GM21423 (cell line): ENCODE data around the gene HSPA2.
"Not testable (repeated sequence)": the region's sequence is repeated elsewhere in the genome, so short reads cannot be mapped to it uniquely, and the experiment has no call there.

Experiments
- ATAC-seq: cut with Tn5 transposase; IDR thresholded peaks from one replicate; pipeline ENCODE4 v1.9.1; 2021; ENCODE audit warnings: mild to moderate bottlenecking, moderate library complexity; ENCODE audit not compliant: unreplicated experiment

HSPA2 gene

DNA sequence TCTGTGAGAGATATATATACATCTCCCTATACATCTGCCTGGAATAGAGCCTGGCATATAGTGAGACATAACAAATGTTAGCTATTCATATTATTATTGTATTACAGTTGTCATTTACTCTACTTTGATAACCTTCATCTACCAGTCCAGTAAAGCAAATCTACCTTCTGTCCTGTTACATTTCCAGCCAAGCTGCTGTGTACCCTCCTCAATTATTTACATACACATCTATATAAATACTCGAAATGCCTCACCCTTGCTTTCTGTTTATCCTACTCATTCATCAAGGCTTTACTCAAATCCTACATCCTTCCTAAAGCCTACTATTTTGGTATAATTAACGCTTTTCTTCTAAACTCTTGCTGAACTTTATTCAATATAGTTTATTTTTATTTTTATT, 27.3 kb upstream of the HSPA2 start:
- ATAC-seq, result no peak

DNA sequence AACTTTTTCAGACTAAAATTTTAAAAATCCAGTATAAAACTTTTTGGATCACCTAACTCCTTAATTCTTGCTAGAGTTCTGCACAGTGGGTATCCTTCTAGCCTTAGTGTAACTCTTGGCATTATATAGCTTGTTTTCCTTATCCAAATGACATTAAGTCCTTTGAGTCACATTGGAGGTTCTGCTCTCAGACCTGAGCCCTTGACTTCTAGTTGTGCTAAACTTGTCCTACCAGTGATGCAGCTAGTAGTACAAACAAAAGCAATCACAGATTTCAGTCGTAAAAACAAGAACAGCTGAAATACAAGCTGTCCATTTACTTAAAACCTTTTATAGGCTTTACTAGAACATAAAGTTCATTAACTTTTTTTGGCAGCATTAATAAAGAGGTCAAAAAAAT, 25.5 kb upstream of the HSPA2 start:
- no peak for ATAC-seq

DNA sequence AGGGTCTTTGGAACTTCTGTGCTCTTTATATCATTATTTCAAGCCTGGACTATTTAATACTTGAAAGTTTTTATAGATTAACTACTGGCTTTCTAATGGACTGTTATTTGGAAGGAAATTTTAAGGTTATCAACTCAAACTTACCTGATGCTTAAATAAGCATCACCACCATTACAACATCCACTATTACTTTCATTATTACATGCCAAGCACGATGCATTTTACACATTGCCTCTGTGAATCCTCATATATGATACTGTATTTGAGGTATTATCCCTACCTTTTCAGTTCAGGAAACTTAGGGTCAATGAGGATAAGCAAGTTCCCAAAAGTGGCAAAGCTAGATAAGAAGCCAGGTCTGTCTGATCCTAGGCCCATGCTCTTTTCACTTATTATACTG, 23.6 kb upstream of the HSPA2 start:
- ATAC-seq, result no peak

DNA sequence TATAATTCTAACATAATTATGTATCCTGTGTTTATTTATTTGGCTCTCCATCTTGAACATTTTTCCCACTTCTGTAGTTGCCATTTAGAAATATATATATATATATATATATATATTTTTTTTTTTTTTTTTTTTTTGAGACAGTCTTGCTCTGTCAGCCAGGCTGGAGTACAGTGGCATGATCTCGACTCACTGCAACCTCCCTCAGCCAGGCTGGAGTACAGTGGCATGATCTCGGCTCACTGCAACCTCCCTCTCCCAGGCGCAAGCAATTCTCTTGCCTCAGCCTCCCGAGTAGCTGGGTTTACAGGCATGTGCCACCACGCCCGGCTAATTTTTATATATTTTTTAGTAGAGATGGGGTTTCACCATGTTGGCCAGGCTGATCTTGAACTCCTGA, 22.9 kb upstream of the HSPA2 start:
- ATAC-seq, result not testable (repeated sequence)

DNA sequence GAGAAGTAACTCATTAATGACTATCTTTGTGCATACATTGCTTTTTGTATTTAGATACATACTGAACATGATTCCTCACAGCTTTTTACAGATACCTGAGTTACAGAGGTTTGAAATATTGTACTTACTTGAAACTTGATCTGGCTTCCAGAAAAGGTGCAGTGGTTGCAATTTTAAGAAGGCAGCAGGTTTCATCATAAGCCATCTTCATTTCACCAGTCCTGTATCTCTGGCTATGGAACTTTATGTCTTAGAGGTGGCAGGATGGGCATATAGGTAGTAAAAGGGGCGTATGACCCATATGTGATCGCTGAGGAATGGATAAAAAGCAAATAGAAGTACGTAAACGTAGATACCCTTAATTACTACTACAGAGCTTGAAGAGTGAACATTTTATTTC, 22.3 kb upstream of the HSPA2 start:
- ATAC-seq, result no peak

DNA sequence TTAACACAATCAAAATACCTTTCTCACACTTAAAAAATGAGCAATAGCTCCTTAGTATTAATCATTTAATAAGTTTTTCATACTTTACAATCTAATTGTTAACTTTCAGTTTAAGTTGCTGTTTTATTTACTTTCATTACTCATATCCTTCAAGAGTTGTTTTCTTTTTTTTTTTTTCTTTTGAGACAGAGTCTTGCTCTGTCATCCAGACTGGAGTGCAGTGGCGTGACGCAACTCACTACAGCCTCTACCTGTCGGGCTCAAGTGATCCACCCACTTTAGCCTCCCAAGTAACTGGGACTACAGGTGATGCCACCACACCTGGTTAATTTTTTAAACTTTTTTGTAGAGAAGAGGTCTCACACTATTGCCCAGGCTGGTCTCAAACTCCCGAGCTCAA, 19.8 kb upstream of the HSPA2 start:
- ATAC-seq, result no peak

DNA sequence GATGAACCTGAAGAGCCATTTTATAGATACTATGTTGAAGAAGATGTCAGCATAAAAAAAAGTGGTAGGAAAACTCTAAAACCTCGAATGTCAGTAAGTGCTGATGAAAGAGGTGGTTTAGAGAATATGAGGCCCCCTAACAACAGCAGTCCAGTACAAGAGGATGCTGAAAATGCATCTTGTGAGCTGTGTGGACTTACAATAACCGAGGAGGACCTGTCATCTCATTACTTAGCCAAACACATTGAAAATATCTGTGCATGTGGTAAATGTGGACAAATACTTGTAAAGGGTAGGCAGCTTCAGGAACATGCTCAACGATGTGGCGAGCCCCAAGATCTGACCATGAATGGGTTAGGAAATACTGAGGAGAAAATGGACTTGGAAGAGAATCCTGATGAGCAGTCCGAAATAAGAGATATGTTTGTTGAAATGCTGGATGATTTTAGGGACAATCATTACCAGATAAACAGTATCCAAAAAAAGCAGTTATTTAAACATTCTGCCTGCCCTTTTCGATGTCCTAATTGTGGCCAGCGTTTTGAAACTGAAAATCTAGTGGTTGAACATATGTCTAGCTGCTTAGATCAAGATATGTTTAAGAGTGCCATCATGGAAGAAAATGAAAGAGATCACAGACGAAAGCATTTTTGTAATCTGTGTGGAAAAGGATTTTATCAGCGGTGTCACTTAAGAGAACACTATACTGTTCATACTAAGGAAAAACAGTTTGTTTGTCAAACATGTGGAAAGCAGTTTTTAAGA, 17.8 kb upstream of the HSPA2 start:
- no peak for ATAC-seq

DNA sequence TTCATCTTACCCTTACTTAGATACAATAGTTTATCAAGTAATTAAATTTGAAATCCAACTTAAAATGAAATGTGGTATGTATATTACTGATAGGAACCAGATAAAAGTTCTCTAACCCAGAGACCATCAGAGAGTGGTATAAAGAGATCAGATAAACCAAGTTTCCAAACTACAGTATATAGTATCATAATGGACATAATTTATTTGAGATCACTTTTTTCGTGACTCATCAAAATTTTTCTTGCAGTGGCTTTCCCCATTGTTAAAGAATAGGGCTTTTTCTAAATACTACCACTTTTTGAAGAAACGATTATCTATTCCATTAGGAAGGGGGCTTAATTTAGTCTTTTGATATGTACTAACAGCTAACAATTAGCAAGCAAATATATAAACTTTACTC, 15.2 kb upstream of the HSPA2 start:
- ATAC-seq, result no peak

DNA sequence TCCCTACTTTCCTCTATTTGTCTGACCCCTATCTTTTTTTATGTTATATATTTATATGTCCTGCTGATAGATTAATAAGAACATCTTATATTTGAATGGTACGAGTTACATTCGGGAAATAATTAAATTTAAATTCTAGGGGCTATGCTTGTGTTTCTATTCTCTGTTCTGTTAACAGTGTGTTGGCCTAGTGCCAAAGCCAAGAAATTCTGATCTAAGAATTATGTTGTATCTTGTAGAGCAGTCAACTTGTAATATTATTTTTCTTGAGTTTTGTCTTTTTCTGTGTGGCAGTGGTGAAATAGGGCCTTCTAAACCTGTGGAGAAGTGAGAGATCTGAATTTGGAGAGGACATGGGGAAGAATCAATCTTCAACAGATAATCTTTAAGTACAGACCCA, 9.0 kb upstream of the HSPA2 start:
- ATAC-seq, result no peak

DNA sequence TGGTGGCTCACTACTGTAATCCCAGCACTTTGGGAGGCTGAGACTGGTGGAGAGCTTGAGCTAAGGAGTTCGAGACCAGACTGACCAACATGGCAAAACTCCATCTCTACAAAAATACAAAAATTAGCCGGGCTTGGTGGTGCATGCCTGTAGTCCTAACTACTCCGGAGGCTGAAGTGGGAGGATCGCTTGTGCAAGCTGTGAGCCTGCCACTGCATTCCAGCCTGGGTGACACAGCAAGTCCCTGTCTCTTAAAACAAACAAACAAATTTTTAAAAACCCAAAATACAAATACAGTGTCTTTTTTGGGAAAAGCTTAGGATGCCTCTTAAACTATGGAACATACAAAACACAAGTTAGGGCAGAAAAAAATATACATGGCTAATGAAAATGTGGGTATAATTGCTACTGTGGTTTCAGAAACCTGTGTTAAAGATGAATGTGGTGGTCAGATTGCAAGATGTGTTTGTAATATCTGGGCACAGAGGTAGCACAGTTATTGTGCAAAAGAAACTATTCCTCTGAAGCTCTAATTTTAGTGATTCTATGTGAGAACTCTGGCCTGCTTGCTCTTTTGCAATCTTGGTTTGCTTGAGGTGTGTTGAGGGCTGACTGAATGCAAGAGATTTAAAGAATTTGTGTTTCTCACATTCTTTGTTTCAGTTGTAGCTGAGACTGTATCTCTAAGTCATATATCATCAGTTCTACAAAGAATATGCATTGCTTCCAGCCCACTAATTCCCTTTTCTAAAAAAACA, 3.9 kb upstream of the HSPA2 start:
- ATAC-seq, result no peak

DNA sequence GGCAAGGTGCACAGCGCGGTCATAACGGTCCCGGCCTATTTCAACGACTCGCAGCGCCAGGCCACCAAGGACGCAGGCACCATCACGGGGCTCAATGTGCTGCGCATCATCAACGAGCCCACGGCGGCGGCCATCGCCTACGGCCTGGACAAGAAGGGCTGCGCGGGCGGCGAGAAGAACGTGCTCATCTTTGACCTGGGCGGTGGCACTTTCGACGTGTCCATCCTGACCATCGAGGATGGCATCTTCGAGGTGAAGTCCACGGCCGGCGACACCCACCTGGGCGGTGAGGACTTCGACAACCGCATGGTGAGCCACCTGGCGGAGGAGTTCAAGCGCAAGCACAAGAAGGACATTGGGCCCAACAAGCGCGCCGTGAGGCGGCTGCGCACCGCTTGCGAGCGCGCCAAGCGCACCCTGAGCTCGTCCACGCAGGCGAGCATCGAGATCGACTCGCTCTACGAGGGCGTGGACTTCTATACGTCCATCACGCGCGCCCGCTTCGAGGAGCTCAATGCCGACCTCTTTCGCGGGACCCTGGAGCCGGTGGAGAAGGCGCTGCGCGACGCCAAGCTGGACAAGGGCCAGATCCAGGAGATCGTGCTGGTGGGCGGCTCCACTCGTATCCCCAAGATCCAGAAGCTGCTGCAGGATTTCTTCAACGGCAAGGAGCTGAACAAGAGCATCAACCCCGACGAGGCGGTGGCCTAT, 875 bp downstream of the HSPA2 start:
- no peak for ATAC-seq

DNA sequence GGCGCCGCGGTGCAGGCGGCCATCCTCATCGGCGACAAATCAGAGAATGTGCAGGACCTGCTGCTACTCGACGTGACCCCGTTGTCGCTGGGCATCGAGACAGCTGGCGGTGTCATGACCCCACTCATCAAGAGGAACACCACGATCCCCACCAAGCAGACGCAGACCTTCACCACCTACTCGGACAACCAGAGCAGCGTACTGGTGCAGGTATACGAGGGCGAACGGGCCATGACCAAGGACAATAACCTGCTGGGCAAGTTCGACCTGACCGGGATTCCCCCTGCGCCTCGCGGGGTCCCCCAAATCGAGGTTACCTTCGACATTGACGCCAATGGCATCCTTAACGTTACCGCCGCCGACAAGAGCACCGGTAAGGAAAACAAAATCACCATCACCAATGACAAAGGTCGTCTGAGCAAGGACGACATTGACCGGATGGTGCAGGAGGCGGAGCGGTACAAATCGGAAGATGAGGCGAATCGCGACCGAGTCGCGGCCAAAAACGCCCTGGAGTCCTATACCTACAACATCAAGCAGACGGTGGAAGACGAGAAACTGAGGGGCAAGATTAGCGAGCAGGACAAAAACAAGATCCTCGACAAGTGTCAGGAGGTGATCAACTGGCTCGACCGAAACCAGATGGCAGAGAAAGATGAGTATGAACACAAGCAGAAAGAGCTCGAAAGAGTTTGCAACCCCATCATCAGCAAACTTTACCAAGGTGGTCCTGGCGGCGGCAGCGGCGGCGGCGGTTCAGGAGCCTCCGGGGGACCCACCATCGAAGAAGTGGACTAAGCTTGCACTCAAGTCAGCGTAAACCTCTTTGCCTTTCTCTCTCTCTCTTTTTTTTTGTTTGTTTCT, 1.7 kb downstream of the HSPA2 start:
- ATAC-seq, result no peak

DNA sequence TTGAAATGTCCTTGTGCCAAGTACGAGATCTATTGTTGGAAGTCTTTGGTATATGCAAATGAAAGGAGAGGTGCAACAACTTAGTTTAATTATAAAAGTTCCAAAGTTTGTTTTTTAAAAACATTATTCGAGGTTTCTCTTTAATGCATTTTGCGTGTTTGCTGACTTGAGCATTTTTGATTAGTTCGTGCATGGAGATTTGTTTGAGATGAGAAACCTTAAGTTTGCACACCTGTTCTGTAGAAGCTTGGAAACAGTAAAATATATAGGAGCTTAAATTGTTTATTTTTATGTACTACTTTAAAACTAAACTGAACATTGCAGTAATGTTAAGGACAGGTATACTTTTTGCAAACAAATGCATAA, 2.3 kb downstream of the HSPA2 start:
- no peak for ATAC-seq

DNA sequence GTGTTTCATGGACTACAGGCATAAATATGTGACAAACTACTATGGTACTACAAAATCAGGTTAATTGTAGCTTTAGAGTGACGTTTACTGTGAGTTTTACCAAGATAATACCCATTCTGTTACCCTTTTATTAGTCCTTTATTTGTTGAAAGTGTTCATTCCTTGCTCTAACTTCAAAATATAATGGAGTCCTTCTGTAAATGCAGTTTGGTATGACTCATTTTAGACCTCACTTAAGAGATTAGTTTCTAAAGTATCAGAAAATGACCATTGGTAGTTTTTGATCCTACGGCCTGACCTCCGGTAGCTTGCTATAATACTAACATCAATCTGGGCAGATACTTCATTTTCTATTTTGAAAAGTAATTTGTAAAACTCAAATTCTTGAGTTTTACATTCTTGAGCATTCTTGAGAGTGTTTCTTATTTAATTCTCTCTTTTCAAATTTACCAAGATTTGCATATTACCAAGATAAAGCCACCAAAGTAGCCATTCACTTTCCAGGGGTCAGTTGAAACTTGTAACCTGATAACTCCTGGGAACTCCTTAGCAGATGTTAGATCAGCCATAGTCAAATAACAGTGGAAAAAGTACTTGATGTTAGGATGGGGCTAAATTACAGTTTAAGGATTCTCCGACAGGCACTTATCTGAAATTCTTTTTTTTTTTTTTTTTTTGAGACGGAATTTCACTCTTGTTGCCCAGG, 4.2 kb downstream of the HSPA2 start:
- ATAC-seq, result no peak

DNA sequence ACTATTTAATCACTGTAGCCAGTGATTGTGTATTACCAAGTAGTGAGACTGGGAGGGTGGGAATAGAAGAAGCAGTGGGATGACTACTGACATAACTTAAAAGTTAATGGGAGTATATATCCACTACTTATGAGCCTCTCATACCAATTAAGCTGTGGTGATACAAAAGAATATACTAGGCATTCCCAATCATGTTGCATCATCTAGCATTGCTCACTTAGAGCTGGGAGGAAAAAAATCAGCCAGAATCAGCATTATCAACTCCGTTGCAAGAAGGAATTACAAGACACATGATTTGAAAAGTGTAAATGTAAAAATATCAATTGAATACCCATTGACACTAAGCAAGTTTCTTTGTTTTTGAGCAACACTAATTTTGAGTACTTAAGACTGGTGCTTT, 8.5 kb downstream of the HSPA2 start:
- no peak for ATAC-seq

DNA sequence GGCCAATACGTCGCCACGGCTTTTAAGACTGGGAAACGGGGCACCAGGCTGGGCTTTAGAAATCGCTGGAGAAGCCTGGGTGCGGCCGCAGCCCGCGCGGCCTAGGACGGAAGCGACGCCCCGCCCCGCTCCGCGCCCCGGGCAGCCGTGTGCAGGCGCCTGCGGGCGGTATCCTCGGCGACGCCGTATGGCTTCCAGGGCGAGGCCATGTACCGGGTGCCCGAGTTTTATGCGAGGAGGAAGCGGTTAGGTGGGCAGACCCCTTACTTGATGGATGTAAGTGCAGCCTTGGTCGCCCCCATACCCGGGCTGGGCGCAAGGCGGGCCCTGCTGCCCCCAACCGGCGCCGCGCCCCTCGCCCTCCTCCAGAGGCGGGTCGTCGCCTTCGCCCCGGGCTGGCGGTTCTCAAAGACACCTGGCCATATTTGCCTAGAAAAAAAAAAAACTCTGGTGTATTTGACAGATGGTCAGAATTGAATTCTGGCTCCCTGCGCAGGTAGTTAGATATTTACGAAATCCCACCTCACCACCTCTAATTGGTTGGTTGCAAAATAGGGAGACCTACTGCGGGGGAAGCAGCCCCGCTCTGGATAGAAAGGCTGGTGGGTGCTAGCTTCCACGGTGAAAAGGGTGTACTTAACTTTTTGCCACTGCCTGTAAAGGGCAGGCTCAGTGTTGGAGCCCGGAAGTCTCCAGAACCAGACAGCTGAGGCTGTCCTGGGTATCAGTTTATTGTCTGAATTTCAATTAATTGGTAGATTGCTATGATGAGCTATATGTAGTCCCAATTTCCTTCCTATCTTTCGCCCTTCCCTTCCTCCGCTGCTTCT, 9.5 kb downstream of the HSPA2 start, which contains the start of gene PPP1R36:
Gene PPP1R36, plus strand, starts transcription at position 171 of the 830 bp plus-strand sequence. Its CDS starts 37 bp downstream, at position 208.
- ATAC-seq, result no peak

DNA sequence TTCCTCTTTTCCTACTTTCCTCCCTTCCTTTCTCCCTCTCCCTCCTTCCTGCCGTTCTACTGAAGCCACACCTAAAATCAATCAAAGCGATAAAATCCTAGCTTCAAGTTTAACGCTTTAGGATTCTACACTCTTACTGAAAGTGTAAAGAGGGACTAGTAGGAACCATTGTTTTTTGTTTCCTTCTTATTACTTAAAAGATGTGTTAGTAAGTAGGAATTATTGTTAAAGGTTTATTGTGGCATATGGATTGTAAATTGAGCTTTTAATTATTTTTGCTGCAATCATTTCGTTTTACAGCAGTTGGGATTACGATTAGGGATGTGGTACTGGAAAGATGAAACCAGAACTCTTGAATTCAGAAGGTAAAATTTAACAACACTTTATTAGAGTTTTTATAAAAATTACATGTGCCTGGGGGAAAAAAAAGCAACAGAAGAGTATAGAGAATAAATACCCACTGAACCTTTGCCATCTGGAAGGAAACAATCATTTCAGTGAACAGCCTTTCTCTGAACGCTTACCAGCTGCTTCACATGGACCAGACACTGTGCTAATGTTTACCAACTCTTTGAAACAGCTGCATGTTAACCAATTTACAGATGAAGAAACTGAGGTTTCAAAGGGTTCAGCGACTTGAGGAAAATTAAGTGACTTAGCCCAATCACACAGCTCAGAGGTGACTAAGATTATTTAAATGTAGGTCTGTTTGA, 10.2 kb downstream of the HSPA2 start:
- no peak for ATAC-seq

DNA sequence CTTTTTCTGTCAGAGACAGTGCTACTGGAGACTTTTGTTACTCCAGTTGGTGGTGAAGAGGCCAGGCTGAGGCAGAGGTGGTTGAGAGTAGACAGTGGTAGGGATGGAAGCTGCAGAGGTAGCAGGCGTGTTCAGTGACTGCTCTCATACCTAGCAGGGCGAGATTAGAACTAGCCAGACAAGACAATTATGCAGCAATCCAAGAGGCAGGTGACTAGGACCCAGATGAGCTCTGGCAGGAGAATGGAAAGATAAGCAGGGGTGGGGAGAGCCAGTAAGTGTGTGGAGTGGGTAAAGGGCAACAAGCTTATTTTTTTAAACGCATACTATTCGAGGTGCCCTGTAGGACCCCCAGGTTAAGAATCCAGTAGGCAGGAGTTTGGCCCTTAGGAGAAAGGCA, 14.0 kb downstream of the HSPA2 start:
- no peak for ATAC-seq

DNA sequence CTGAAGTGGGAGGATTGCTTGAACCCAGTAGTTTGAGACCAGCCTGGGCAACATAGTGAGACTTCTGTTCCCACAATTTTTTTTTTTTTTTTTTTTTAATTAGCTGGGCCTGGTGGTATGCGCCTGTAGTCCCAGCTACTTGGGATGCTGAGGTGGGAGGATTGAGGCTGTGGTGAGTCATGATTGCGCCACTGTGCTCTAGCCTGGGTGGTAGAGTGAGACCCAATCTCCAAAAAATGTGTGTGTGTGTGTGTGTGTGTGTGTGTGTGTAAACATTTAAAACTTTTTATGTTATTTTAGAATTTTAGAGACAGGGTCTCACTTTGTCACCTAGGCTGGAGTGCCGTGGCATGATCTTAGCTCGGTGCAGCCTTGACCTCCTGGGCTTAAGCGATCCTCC, 16.0 kb downstream of the HSPA2 start:
- ATAC-seq, result no peak
